ENCODE measurements around the gene CD22.

CD22 gene

DNA sequence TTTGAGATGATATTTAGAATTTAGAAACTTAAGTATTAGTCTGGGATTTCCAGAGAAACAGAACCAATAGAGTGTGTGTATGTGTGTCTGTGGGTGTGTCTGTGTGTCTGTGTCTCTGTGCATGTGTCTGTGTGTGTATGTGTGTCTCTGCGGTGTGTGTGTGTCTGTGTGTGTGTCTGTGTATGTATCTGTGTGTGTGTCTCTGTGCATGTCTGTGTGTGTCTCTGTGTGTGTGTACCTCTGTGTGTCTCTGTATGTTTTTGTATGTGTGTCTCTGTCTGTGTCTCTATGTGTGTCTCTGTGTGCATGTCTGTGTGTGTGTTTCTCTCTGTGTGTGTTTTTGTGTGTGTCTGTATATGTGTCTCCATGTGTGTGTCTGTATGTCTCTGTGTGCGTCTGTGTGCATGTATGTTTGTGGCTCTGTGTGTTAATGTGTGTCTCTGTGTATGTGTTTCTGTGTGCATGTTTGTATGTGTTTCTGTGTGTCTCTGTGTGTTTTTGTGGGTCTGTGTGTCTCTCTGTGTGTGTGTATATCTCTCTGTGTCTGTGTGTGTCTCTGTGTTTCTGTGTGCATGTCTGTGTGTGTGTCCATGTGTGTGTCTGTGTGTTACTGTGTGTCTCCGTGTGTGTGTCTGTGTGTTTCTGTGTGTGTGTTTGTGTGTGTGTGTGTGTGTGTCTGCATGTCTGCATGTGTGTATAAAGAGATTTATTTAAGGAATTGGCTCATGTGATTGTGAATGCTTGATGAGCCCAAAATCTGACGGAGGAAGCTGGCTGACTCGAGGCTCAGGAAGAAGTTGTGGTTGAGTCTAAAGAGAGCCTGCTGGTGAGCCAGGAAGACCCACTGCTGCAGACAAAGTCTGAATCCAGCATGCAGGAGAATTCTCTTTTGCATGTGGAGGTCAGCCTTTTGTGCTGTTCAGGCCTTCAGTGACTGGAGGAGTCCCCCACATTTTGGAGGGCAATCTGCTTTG lies 64.0 kb downstream of the CD22 start:
- FAIRE-seq: no peak

GRCh38 chr19:35395382-35396199 lies 66.6 kb downstream of the CD22 start:
- no peak for FAIRE-seq

DNA sequence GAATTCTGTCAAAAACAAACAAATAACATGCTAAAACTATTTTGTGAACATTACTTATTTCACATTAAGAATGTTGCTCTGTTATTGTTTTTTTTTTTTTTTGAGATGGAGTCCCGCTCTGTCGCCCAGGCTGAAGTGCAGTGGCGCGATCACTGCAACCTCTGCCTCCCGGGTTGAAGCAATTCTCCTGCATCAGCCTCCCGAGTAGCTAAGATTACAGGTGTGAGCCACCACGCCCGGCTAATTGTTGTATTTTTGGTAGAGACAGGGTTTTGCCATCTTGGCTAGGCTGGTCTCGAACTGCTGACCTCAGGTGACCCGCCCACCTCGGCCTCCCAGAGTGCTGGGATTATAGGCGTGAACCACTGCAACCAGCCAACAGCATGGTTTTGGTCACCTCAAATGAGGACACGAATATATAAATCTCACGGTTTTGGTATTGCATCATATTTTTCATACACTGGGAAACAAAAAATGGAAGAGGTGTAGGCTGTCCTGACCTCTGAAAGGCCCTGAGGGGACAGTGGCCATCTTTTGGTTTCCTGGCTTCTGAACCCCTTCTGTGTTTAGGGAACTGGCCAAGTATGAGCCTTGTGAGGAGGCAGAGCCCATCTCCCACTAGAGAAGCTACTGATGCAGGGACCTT lies 67.4 kb downstream of the CD22 start:
- no peak for FAIRE-seq
